Right ventricle myocardium inferior (tissue), 1 donor: ENCODE data around the gene TTC14. TPM values are rescaled to one million over a fixed set of nuclear protein-coding genes. Genes with fewer than 3 reads are reported as not detected.

Experiments used
- ATAC-seq: fragments of 200-7000 bp; cut with Tn5 transposase; one replicate; pipeline ENCODE4 v1.9.1; 2020; ENCODE audit warnings: mild to moderate bottlenecking, moderate library complexity
- DNase-seq: peaks from one replicate; pipeline ENCODE4 v3.0.0; 2021; ENCODE audit errors: missing footprints
- intact Hi-C: fragments of 100-400 bp; cut with DNase I; formaldehyde crosslinking; loops from one replicate; pipeline ENCODE4 v1.11.0; 2022
- total RNA-seq: library from RNA; stranded (reverse); fragmentation: NEBNext Ultra II Directional; extraction: Animal tissue kit (Norgen Biotek cat#: 25700); gene quantifications from one replicate; pipeline ENCODE4 v1.2.1, GENCODE V29; 2021
- donor health status: DM: no; HTN: yes; CAD: no; lungs with severe emphysema.

Gene TTC14
- total RNA-seq, 1 donor from 2014 or later = 13.4 TPM

DNA sequence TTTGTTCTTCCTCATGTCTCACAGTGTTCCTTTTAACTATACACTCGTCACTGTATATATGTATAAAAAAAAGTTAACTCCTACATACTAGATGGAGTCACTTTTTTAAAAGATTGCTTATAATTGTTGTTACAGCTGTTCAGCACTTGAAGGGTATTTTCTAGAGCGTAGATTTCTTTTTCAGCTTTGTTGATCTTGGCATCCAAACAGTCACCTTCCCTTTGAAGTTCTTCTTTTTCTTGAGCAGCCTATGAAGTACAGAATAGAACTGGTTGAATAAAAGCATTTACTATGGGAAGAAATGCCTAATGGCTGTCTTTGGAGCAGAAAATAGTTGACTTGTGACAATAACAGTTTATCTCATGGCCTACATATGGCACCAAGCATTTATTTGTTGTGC is 17.8 kb downstream of the TTC14 start:
- no peak for ATAC-seq
- intact Hi-C loops = no loop called here
- no peak for DNase-seq

- DNase-seq = no peak
- ATAC-seq = no peak
- intact Hi-C loops = no loop called here
Measured at GRCh38 chr3:180624714-180625113, 22.8 kb downstream of the TTC14 start.

- no peak for ATAC-seq
- DNase-seq = no peak
- intact Hi-C loops = no loop called here
Measured at GRCh38 chr3:180626844-180627243, 24.9 kb downstream of the TTC14 start.

DNA sequence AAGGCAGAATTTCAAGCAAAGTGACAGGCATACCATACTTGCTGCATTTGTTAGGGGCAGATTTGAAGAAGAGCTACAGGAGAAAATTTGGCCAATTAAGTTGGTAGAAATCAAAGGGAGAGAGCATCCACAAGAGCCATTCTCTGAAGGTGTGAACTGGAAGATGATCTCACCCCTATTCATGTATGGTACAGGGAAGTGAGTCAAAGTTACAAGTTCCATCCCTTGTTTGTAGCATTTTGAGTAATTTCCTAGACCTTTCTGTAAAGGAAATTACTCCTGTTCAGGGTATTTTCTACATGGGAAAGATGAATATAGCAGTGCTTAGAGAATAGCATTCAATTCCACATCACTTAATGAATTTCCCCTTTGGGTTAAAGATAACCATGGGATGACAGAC is 28.4 kb downstream of the TTC14 start:
- DNase-seq = no peak
- no peak for ATAC-seq
- intact Hi-C loops = no loop called here

GRCh38 chr3:180631317-180631716 is 29.4 kb downstream of the TTC14 start:
- ATAC-seq (no peak), DNase-seq (no peak)
- intact Hi-C loops = no loop called here

GRCh38 chr3:180633722-180634121 is 31.8 kb downstream of the TTC14 start:
- intact Hi-C loops = no loop called here
- DNase-seq (no peak), ATAC-seq (no peak)

GRCh38 chr3:180640987-180641386 is 39.0 kb downstream of the TTC14 start:
- intact Hi-C loops = no loop called here
- DNase-seq = no peak
- no peak for ATAC-seq

DNA sequence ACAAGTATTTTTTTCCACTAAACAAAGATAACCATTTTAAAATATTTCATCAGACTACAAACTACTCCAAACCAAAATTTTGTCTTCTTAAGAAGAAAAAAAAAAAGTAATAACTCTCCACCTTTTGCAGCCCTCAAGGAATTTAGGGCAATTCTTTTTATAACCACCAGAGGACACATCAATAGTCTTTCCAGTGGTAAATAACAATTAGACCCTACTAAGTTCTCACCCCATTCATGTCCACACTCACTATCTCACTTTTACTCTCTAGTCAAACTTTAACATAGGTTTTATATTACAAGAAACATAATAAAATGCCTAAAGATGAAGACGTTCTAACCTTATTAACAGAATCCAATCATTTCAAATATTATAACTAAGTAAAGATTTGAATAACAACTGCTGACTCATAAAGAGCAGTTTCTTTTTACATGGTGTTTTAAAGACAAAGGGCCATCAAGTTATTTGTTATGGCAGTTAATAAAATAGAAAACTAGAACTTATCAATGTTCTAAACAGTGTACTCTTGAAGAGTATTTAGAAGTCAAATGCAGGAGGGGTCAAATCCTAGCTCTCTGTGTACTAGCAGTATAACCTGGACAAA is 44.3 kb downstream of the TTC14 start:
- no peak for ATAC-seq
- intact Hi-C loops = no loop called here
- no peak for DNase-seq

- DNase-seq = no peak
- ATAC-seq = no peak
- intact Hi-C loops = no loop called here
Measured at GRCh38 chr3:180656406-180656805, 54.4 kb downstream of the TTC14 start.

DNA sequence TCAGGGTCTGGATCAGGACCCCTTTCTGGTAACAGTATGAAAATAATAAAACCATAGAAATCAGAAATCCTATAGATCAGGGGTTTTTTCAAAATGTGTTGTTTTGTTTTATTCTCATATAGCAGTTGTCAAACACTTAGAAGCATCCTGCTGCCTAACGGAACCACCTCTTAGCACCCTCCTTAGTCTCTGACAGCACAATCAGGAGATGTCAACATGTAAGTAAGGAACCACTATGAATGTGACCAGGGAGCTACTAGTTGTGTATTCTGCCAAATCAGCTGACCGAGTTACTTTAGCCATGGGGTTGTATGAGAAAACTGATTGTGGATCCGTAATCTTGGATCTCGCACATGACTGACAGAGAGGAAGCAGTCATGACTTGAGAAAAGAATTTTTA is 55.1 kb downstream of the TTC14 start:
- ATAC-seq (no peak), DNase-seq (no peak)
- intact Hi-C loops = no loop called here

Other genes with a start within 250 kb of the TTC14 start
- gene CCDC39, start 77.3 kb downstream of the TTC14 start, total RNA-seq = not detected